Liver (tissue), 9 donors: ENCODE data around the gene RALGPS2. TPM values are rescaled to one million over a fixed set of nuclear protein-coding genes. Genes with fewer than 3 reads are reported as not detected.

Experiments used
- DNase-seq: peaks from one replicate; pipeline ENCODE4 v3.0.0-alpha.2; 2017; ENCODE audit warnings: low spot score
- H3K27ac ChIP-seq, 2 donors: one replicate each; pipeline ENCODE4 v1.7.0; 2013; ENCODE audit warnings: inconsistent platforms in 2 of 2, low read length in 2 of 2, control low read depth in 1 of 2, low read depth in 1 of 2, mild to moderate bottlenecking in 1 of 2
- H3K27me3 ChIP-seq, 4 donors: one replicate each; pipeline versions ENCODE4 v1.6.1 to v1.7.0; 2013; ENCODE audit warnings: low read length in 3 of 4, inconsistent platforms in 1 of 4, mild to moderate bottlenecking in 1 of 4, moderate library complexity in 1 of 4; ENCODE audit not compliant: control insufficient read depth in 4 of 4, insufficient read depth in 4 of 4
- H3K36me3 ChIP-seq, 4 donors: one replicate each; pipeline versions ENCODE4 v1.6.1 to v1.7.0; 2013; ENCODE audit warnings: low read length in 3 of 4, mild to moderate bottlenecking in 3 of 4, low read depth in 1 of 4, moderate library complexity in 1 of 4; ENCODE audit not compliant: control insufficient read depth in 4 of 4, insufficient read depth in 3 of 4
- H3K4me1 ChIP-seq, 4 donors: one replicate each; pipeline versions ENCODE4 v1.6.1 to v1.7.0; 2013; ENCODE audit warnings: low read length in 3 of 4, mild to moderate bottlenecking in 3 of 4, moderate library complexity in 1 of 4; ENCODE audit not compliant: control insufficient read depth in 4 of 4, insufficient read depth in 4 of 4
- H3K4me3 ChIP-seq, 3 donors: one replicate each; pipeline versions ENCODE4 v1.6.1 to v1.7.0; 2013; ENCODE audit warnings: low read length in 3 of 3, control low read depth in 1 of 3, low read depth in 1 of 3, mild to moderate bottlenecking in 1 of 3
- H3K9ac ChIP-seq, 2 donors: one replicate each; pipeline ENCODE4 v1.7.0; 2013; ENCODE audit warnings: low read length in 2 of 2, mild to moderate bottlenecking in 2 of 2, moderate library complexity in 2 of 2, control low read depth in 1 of 2, low read depth in 1 of 2
- H3K9me3 ChIP-seq, 4 donors: one replicate each; pipeline versions ENCODE4 v1.6.1 to v1.7.0; 2013; ENCODE audit warnings: low read length in 3 of 4; ENCODE audit not compliant: control insufficient read depth in 4 of 4
- EGR1 ChIP-seq, 2 donors: IDR thresholded peaks; 2 replicates each; pipeline ENCODE4 v1.6.1; 2016 to 2018; ENCODE audit warnings: antibody characterized with exemption in 2 of 2, low read depth in 2 of 2
- FOXA1 ChIP-seq: IDR thresholded peaks from 2 replicates; pipeline ENCODE4 v1.6.1; 2016; ENCODE audit warnings: antibody characterized with exemption
- FOXA2 ChIP-seq: IDR thresholded peaks from 2 replicates; pipeline ENCODE4 v1.6.1; 2016; ENCODE audit warnings: antibody characterized with exemption
- GABPA ChIP-seq, 2 donors: IDR thresholded peaks in 1 of 2; conservative IDR thresholded peaks in 1 of 2; 2 replicates each; pipeline ENCODE4 v1.6.1; 2016; ENCODE audit warnings: antibody characterized with exemption in 2 of 2, mild to moderate bottlenecking in 1 of 2, moderate library complexity in 1 of 2
- HNF4A ChIP-seq, 2 donors: conservative IDR thresholded peaks; 2 replicates each; pipeline ENCODE4 v1.6.1; 2016; ENCODE audit warnings: antibody characterized with exemption in 2 of 2, mild to moderate bottlenecking in 2 of 2
- HNF4G ChIP-seq: IDR thresholded peaks from 2 replicates; pipeline ENCODE4 v1.6.1; 2016; ENCODE audit warnings: antibody characterized with exemption
- MAX ChIP-seq: IDR thresholded peaks from 2 replicates; pipeline ENCODE4 v1.6.1; 2016; ENCODE audit warnings: antibody characterized with exemption
- NR2F2 ChIP-seq: IDR thresholded peaks from 2 replicates; pipeline ENCODE4 v1.6.1; 2016; ENCODE audit warnings: antibody characterized with exemption
- REST ChIP-seq: IDR thresholded peaks from 2 replicates; pipeline ENCODE4 v1.6.1; 2016; ENCODE audit warnings: antibody characterized with exemption, mild to moderate bottlenecking
- RXRA ChIP-seq, 2 donors: IDR thresholded peaks; 2 replicates each; pipeline ENCODE4 v1.6.1; 2017 to 2018; ENCODE audit warnings: antibody characterized with exemption in 2 of 2, mild to moderate bottlenecking in 1 of 2
- SP1 ChIP-seq: IDR thresholded peaks from 2 replicates; pipeline ENCODE4 v1.6.1; 2018; ENCODE audit warnings: antibody characterized with exemption, mild to moderate bottlenecking
- TAF1 ChIP-seq: conservative IDR thresholded peaks from 2 replicates; pipeline ENCODE4 v1.6.1; 2016; ENCODE audit warnings: antibody characterized with exemption, mild to moderate bottlenecking
- YY1 ChIP-seq: IDR thresholded peaks from 2 replicates; pipeline ENCODE4 v1.6.1; 2016; ENCODE audit warnings: antibody characterized with exemption, mild to moderate bottlenecking
- WGBS: extraction: QIAGEN DNeasy Blood & Tissue Kit; methylation state at CpG from one replicate; pipeline ENCODE4 v1.1.7; 2013; 5-methylcytosine and 5-hydroxymethylcytosine counted together
- polyA plus RNA-seq, 2 donors: library from polyadenylated mRNA; stranded (reverse) in 1 of 2; unstranded in 1 of 2; fragments of 200-250 nt in 1 of 2; fragments of >200 nt in 1 of 2; fragmentation: Nextera tagmentation in 1 of 2; extraction: Ambion mirVana in 1 of 2; gene quantifications; one replicate each; pipeline versions ENCODE4 v1.2.1 to v1.2.3, GENCODE V29; 2013 to 2015
- total RNA-seq, 2 donors: library from RNA; depleted of rRNA; stranded (reverse); fragments of >200 nt; gene quantifications; one replicate each; pipeline ENCODE4 v1.2.3, GENCODE V29; 2014
- TF ChIP-seq, protein P1 (sequence below): IDR thresholded peaks from 2 replicates; pipeline ENCODE4 v1.6.1; 2016; ENCODE audit warnings: antibody characterized with exemption
- TF ChIP-seq, protein P2 (sequence below): fragments of 150-350 bp; IDR thresholded peaks from 2 replicates; pipeline ENCODE4 v1.5.1; 2017; ENCODE audit warnings: improper control_type of control experiment, low read depth, low read length; ENCODE audit not compliant: missing input control
- TF ChIP-seq, protein P3 (sequence below): IDR thresholded peaks from 2 replicates; pipeline ENCODE4 v1.6.1; 2016; ENCODE audit warnings: antibody characterized with exemption
- donor health status: healthy.
- donor health status: healthy.
- donor health status: healthy.
- donor health status: healthy.
- donor health status: healthy.

RALGPS2 gene
- total and polyA plus RNA-seq, 4 donors = 8.1 to 39.2 (median 16.9) TPM

DNA sequence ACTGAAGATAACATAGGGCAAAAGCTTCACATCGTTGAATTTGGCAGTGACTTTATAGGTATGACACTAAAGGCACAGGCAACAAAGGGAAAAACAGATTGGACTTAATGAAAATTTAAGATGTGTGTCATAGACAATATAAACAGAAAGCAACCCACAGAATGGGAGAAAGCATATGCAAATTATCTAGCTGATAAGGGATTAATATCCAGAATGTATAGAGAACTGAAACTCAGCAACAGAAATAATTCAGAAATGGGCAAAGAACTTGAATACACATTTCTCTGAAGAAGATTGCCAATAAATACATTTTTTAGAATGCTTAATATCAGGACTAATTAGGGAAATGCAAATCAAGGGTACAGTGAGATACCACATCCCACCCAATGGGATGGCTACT is 201.0 kb downstream of the RALGPS2 start:
- Histone ChIP-seq H3K4me1 (no peaks in the 10 kb centered on the region), H3K27me3 (no peaks in the 10 kb centered on the region), H3K9ac (no peak overlapping the region), H3K27ac (no peak overlapping the region), H3K9me3 (no peaks in the 10 kb centered on the region), H3K36me3 (no peaks in the 10 kb centered on the region), H3K4me3 (no peak overlapping the region)
- DNase-seq = no peak
- 97% methylated on average over 1 of the region's 1 CpG for WGBS
- TF ChIP-seq FOXA2 = no peak
- TF ChIP-seq, protein P1, sequence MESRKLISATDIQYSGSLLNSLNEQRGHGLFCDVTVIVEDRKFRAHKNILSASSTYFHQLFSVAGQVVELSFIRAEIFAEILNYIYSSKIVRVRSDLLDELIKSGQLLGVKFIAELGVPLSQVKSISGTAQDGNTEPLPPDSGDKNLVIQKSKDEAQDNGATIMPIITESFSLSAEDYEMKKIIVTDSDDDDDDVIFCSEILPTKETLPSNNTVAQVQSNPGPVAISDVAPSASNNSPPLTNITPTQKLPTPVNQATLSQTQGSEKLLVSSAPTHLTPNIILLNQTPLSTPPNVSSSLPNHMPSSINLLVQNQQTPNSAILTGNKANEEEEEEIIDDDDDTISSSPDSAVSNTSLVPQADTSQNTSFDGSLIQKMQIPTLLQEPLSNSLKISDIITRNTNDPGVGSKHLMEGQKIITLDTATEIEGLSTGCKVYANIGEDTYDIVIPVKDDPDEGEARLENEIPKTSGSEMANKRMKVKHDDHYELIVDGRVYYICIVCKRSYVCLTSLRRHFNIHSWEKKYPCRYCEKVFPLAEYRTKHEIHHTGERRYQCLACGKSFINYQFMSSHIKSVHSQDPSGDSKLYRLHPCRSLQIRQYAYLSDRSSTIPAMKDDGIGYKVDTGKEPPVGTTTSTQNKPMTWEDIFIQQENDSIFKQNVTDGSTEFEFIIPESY = no peak
- TF ChIP-seq, protein P2, sequence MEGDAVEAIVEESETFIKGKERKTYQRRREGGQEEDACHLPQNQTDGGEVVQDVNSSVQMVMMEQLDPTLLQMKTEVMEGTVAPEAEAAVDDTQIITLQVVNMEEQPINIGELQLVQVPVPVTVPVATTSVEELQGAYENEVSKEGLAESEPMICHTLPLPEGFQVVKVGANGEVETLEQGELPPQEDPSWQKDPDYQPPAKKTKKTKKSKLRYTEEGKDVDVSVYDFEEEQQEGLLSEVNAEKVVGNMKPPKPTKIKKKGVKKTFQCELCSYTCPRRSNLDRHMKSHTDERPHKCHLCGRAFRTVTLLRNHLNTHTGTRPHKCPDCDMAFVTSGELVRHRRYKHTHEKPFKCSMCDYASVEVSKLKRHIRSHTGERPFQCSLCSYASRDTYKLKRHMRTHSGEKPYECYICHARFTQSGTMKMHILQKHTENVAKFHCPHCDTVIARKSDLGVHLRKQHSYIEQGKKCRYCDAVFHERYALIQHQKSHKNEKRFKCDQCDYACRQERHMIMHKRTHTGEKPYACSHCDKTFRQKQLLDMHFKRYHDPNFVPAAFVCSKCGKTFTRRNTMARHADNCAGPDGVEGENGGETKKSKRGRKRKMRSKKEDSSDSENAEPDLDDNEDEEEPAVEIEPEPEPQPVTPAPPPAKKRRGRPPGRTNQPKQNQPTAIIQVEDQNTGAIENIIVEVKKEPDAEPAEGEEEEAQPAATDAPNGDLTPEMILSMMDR = no peak
- no peak for TF ChIP-seq FOXA1
- no peak for TF ChIP-seq MAX
- no peak for TF ChIP-seq HNF4A (conservative IDR thresholded peaks at IDR 0.05)
- no peak for TF ChIP-seq RXRA (IDR thresholded peaks at IDR 0.05)
- no peak for TF ChIP-seq HNF4G
- TF ChIP-seq REST = no peak
- TF ChIP-seq TAF1 = no peak
- TF ChIP-seq, protein P3, sequence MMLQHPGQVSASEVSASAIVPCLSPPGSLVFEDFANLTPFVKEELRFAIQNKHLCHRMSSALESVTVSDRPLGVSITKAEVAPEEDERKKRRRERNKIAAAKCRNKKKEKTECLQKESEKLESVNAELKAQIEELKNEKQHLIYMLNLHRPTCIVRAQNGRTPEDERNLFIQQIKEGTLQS = no peak
- TF ChIP-seq EGR1 (IDR thresholded peaks at IDR 0.05; ENCODE audit: low read depth in 2 of 2) = no peak

DNA sequence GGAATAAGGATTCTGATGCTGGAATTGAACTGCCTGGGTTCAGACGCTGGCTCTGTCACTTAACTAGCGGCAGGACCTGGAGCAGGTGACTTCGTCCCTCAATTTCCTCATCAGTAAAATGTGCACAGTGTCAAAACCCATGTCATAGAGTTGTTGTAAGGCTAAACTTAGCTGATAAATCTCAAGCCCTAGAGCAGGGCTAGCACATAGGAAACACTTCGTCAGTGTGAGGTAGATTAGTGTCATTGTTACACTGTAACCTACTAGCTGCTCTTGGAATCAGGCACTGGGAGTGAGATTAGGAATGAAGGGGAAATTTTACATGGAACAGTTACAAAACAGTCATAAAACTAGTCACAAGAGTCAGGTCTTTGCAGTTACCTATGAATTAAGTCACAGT is 202.0 kb downstream of the RALGPS2 start:
- H3K4me1 ChIP-seq = no peaks in the 10 kb centered on the region
- no peaks in the 10 kb centered on the region for H3K36me3 ChIP-seq
- H3K9ac ChIP-seq = no peak overlapping the region
- no peaks in the 10 kb centered on the region for H3K27me3 ChIP-seq
- no peak for DNase-seq
- TF ChIP-seq YY1 (no peak), FOXA1 (no peak), TAF1 (no peak), GABPA (IDR thresholded peaks at IDR 0.05 in 1 of 2, conservative IDR thresholded peaks at IDR 0.05 in 1 of 2) (no peak), SP1 (no peak), NR2F2 (no peak), RXRA (IDR thresholded peaks at IDR 0.05) (no peak), REST (no peak), HNF4G (no peak), FOXA2 (no peak)
- TF ChIP-seq, protein P3 = no peak
- TF ChIP-seq, protein P1 = no peak
- H3K4me3 ChIP-seq = no peak overlapping the region
- no peak overlapping the region for H3K27ac ChIP-seq
- H3K9me3 ChIP-seq = no peaks in the 10 kb centered on the region
- WGBS = 93% methylated on average over 4 of the region's 4 CpGs
